ENCODE data around the gene HIF3A.

The HIF3A gene

DNA sequence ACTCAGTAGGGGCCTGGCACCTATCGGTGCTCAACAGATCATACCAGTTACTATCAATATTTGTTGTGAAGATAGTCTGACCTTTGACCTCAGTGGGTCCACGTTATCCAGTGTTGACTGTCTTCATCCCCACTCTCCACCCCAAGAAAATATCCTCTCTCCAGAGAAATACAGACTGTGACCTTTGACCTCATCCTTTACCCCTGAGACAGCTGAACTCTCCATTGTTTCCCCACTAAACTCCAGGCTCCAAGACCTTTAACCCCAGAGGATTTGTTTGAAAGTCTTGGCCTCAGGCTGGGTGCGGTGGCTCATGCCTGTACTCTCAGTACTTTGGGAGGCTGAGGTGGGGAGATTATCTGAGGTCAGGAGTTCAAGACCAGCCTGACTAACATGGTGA, 27.4 kb downstream of the HIF3A start:
- H3K4me2 ChIP-seq (ENCODE audit: low read depth, low read length): no peak overlapping the region
- H3K79me2 ChIP-seq (ENCODE audit: low read length): no peaks in the 10 kb centered on the region
- no peaks in the 10 kb centered on the region for H3K9me2 ChIP-seq (replicated peaks; ENCODE audit: insufficient read depth, low read length)
- H3K4me1 ChIP-seq (ENCODE audit: low read length): no peaks in the 10 kb centered on the region
- no peaks in the 10 kb centered on the region for H3K36me3 ChIP-seq (replicated peaks; ENCODE audit: insufficient read depth, low read length)
- TF ChIP-seq, protein P1, sequence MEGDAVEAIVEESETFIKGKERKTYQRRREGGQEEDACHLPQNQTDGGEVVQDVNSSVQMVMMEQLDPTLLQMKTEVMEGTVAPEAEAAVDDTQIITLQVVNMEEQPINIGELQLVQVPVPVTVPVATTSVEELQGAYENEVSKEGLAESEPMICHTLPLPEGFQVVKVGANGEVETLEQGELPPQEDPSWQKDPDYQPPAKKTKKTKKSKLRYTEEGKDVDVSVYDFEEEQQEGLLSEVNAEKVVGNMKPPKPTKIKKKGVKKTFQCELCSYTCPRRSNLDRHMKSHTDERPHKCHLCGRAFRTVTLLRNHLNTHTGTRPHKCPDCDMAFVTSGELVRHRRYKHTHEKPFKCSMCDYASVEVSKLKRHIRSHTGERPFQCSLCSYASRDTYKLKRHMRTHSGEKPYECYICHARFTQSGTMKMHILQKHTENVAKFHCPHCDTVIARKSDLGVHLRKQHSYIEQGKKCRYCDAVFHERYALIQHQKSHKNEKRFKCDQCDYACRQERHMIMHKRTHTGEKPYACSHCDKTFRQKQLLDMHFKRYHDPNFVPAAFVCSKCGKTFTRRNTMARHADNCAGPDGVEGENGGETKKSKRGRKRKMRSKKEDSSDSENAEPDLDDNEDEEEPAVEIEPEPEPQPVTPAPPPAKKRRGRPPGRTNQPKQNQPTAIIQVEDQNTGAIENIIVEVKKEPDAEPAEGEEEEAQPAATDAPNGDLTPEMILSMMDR (IDR thresholded peaks at IDR 0.05; ENCODE audit: low read length): no peak
- no peak for TF ChIP-seq EZH2 (optimal IDR thresholded peaks at IDR 0.05; ENCODE audit: low read depth, low read length)
- H2AFZ ChIP-seq (ENCODE audit: low read length): no peak overlapping the region
- no peak overlapping the region for H3K4me3 ChIP-seq (ENCODE audit: low read length)
- no peaks in the 10 kb centered on the region for H3F3A ChIP-seq (ENCODE audit: insufficient read depth, low read length)
- H3K9me3 ChIP-seq (replicated peaks; ENCODE audit: insufficient read depth, low read length): no peaks in the 10 kb centered on the region
- no peak overlapping the region for H3K9ac ChIP-seq (ENCODE audit: low read length)
- no peak for DNase-seq
- H3K27ac ChIP-seq (ENCODE audit: low read length): no peak overlapping the region
- H4K20me1 ChIP-seq (ENCODE audit: insufficient read depth, low read length): no peaks in the 10 kb centered on the region
- peaks cover 39% of the 10 kb centered on the region for H3K27me3 ChIP-seq (replicated peaks; ENCODE audit: insufficient read depth, low read length)

DNA sequence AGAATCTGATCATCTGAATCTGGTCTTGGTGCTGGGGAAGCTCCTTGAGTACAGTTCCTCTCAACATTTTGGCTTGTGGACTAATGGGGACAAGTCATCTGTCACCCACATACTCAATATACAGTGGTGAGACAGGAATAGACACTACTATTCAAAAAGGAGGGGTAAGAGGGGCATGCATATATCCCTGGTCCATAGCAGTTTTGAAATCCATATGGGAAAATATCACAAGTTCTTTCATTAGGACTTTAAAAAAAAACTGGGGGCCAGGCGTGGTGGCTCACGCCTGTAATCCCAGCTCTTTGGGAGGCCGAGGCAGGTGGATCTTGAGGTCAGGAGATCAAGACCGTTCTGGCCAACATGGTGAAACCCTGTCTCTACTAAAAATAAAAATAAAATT, 29.8 kb downstream of the HIF3A start:
- Histone ChIP-seq H3K4me2 (ENCODE audit: low read depth, low read length) (no peak overlapping the region), H3K9me2 (replicated peaks; ENCODE audit: insufficient read depth, low read length) (no peaks in the 10 kb centered on the region), H4K20me1 (ENCODE audit: insufficient read depth, low read length) (no peaks in the 10 kb centered on the region), H2AFZ (ENCODE audit: low read length) (no peak overlapping the region), H3K36me3 (replicated peaks; ENCODE audit: insufficient read depth, low read length) (no peaks in the 10 kb centered on the region), H3K9ac (ENCODE audit: low read length) (no peak overlapping the region), H3K27ac (ENCODE audit: low read length) (no peak overlapping the region), H3K4me3 (ENCODE audit: low read length) (no peak overlapping the region), H3K27me3 (replicated peaks; ENCODE audit: insufficient read depth, low read length) (peaks cover 34% of the 10 kb centered on the region), H3K9me3 (replicated peaks; ENCODE audit: insufficient read depth, low read length) (no peaks in the 10 kb centered on the region), H3F3A (ENCODE audit: insufficient read depth, low read length) (no peaks in the 10 kb centered on the region), H3K79me2 (ENCODE audit: low read length) (no peaks in the 10 kb centered on the region), H3K4me1 (ENCODE audit: low read length) (no peaks in the 10 kb centered on the region)
- TF ChIP-seq, protein P1 (IDR thresholded peaks at IDR 0.05; ENCODE audit: low read length): no peak
- TF ChIP-seq EZH2 (optimal IDR thresholded peaks at IDR 0.05; ENCODE audit: low read depth, low read length) (no peak), EZH2phosphoT487 (IDR thresholded peaks at IDR 0.05; ENCODE audit: low read length) (no peak)
- no peak for DNase-seq

DNA sequence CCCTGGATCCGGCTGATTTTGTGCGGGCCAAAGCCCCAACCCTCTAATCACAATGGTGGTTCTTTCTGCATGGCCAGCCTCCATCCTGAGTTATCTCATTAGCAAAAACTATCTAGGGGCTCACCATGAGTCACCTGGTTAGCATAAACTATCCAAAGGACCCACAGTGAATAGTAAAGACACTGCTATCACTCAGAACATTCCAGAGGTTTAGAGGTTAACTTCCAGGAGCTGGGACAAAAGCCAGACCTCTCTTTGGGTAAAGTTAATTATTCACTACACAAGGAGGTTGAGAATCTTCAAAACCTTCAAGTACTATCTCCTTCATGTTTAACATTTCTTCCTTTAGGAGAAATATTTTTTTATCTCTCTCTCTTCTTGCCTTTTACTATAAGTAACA, 31.2 kb downstream of the HIF3A start:
- Histone ChIP-seq H3F3A (ENCODE audit: insufficient read depth, low read length) (no peaks in the 10 kb centered on the region), H3K36me3 (replicated peaks; ENCODE audit: insufficient read depth, low read length) (no peaks in the 10 kb centered on the region), H3K4me3 (ENCODE audit: low read length) (no peak overlapping the region), H3K79me2 (ENCODE audit: low read length) (no peaks in the 10 kb centered on the region), H3K4me1 (ENCODE audit: low read length) (no peaks in the 10 kb centered on the region), H2AFZ (ENCODE audit: low read length) (no peak overlapping the region), H3K27me3 (replicated peaks; ENCODE audit: insufficient read depth, low read length) (peaks cover 32% of the 10 kb centered on the region), H4K20me1 (ENCODE audit: insufficient read depth, low read length) (no peaks in the 10 kb centered on the region), H3K4me2 (ENCODE audit: low read depth, low read length) (no peak overlapping the region), H3K9me3 (replicated peaks; ENCODE audit: insufficient read depth, low read length) (no peaks in the 10 kb centered on the region), H3K27ac (ENCODE audit: low read length) (no peak overlapping the region), H3K9ac (ENCODE audit: low read length) (no peak overlapping the region), H3K9me2 (replicated peaks; ENCODE audit: insufficient read depth, low read length) (no peaks in the 10 kb centered on the region)
- no peak for TF ChIP-seq EZH2phosphoT487 (IDR thresholded peaks at IDR 0.05; ENCODE audit: low read length)
- DNase-seq: no peak

DNA sequence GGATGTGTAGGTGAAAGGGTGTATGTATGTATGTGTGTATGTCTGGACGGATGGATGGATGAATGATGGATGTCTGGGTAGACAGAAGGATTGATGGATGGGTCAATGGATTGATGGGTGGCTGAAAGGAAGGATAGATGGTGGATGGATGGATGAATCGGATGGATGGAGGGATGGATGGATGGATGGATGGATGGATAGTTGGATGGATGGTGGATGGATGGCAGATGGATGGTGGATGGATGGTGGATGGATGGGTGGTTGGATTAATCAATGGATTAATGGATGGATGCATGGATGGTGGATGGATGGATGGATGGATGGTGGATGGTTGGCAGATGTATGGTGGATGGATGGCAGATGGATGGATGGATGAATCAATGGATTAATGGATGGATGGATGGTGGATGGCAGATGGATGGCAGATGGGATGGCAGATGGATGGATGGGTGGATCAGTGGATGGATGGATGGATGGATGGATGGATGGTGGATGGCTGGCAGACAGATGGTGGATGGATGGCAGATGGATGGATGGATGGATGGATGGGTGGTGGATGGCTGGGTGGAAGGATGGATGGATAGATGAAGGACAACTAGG, 33.6 kb downstream of the HIF3A start:
- H3K27me3 ChIP-seq (replicated peaks; ENCODE audit: insufficient read depth, low read length): peaks cover 33% of the 10 kb centered on the region
- TF ChIP-seq EZH2phosphoT487 (IDR thresholded peaks at IDR 0.05; ENCODE audit: low read length) (no peak), EZH2 (optimal IDR thresholded peaks at IDR 0.05; ENCODE audit: low read depth, low read length) (no peak)
- TF ChIP-seq, protein P1 (IDR thresholded peaks at IDR 0.05; ENCODE audit: low read length): no peak
- no peaks in the 10 kb centered on the region for H3K9me3 ChIP-seq (replicated peaks; ENCODE audit: insufficient read depth, low read length)
- no peak overlapping the region for H2AFZ ChIP-seq (ENCODE audit: low read length)
- no peaks in the 10 kb centered on the region for H3K9me2 ChIP-seq (replicated peaks; ENCODE audit: insufficient read depth, low read length)
- no peaks in the 10 kb centered on the region for H3K36me3 ChIP-seq (replicated peaks; ENCODE audit: insufficient read depth, low read length)
- no peak overlapping the region for H3K27ac ChIP-seq (ENCODE audit: low read length)
- no peak overlapping the region for H3K4me3 ChIP-seq (ENCODE audit: low read length)
- H3F3A ChIP-seq (ENCODE audit: insufficient read depth, low read length): no peaks in the 10 kb centered on the region
- H3K4me1 ChIP-seq (ENCODE audit: low read length): no peaks in the 10 kb centered on the region
- no peak overlapping the region for H3K9ac ChIP-seq (ENCODE audit: low read length)
- no peak overlapping the region for H3K4me2 ChIP-seq (ENCODE audit: low read depth, low read length)
- H4K20me1 ChIP-seq (ENCODE audit: insufficient read depth, low read length): no peaks in the 10 kb centered on the region
- no peaks in the 10 kb centered on the region for H3K79me2 ChIP-seq (ENCODE audit: low read length)
- DNase-seq: no peak
